Smooth muscle cell (in vitro differentiated cells): Measurements from ENCODE around the gene CFAP221. TPM values are rescaled to one million over a fixed set of nuclear protein-coding genes. Genes with fewer than 3 reads are reported as not detected.

ENCODE experiments used
- DNase-seq: peaks from one replicate; lab custom pipeline; 2025; ENCODE audit not compliant: unreplicated experiment; lab: John Stamatoyannopoulos, UW
- H2AFZ ChIP-seq: fragments of 200-600 bp; sonication (generic); 2 replicates; pipeline ENCODE4 v1.6.0; 2016; ENCODE audit warnings: antibody characterized with exemption, low read depth, mild to moderate bottlenecking
- H3F3A ChIP-seq: fragments of 200-600 bp; sonication (generic); 2 replicates; pipeline ENCODE4 v1.6.0; 2017; ENCODE audit warnings: antibody characterized with exemption, low read depth
- H3K27ac ChIP-seq: fragments of 200-600 bp; sonication (generic); 2 replicates; pipeline ENCODE4 v1.5.1; 2016; ENCODE audit warnings: low read depth, mild to moderate bottlenecking
- H3K27me3 ChIP-seq: fragments of 200-600 bp; sonication (generic); 2 replicates; pipeline ENCODE4 v1.6.1; 2016; ENCODE audit warnings: low read depth, mild to moderate bottlenecking
- H3K36me3 ChIP-seq: fragments of 200-600 bp; sonication (generic); 2 replicates; pipeline ENCODE4 v1.5.1; 2016; ENCODE audit warnings: low read depth
- H3K4me1 ChIP-seq: fragments of 200-600 bp; sonication (generic); 2 replicates; pipeline ENCODE4 v1.5.1; 2016; ENCODE audit warnings: low read depth
- H3K4me2 ChIP-seq: fragments of 200-600 bp; sonication (generic); 2 replicates; pipeline ENCODE4 v1.6.0; 2016; ENCODE audit warnings: mild to moderate bottlenecking
- H3K4me3 ChIP-seq: fragments of 200-600 bp; sonication (generic); 2 replicates; pipeline ENCODE4 v1.5.1; 2016; ENCODE audit warnings: mild to moderate bottlenecking
- H3K79me2 ChIP-seq: fragments of 200-600 bp; sonication (generic); 2 replicates; pipeline ENCODE4 v1.6.0; 2016; ENCODE audit warnings: low read depth, mild to moderate bottlenecking
- H3K9ac ChIP-seq: fragments of 200-600 bp; sonication (generic); 2 replicates; pipeline ENCODE4 v1.6.0; 2016; ENCODE audit warnings: low read depth
- H3K9me3 ChIP-seq: fragments of 200-600 bp; sonication (generic); replicated peaks from 2 replicates; pipeline ENCODE4 v1.5.1; 2016; ENCODE audit warnings: low read depth
- H4K20me1 ChIP-seq: fragments of 200-600 bp; sonication (generic); 2 replicates; pipeline ENCODE4 v1.6.0; 2016; ENCODE audit warnings: low read depth
- WGBS: methylation state at CpG from one replicate; pipeline ENCODE4 v1.1.7; 2016; ENCODE audit warnings: low lambda C conversion rate; 5-methylcytosine and 5-hydroxymethylcytosine counted together
- polyA plus RNA-seq: library from polyadenylated mRNA; unstranded; fragments of >200 nt; fragmentation: Nextera tagmentation; extraction: Ambion mirVana; gene quantifications from 2 replicates; pipeline ENCODE4 v1.2.1, GENCODE V29; 2016
- total RNA-seq: library from RNA; depleted of rRNA; stranded (reverse); fragments of >200 nt; gene quantifications from 2 replicates; pipeline ENCODE4 v1.2.3, GENCODE V29; 2014
- TF ChIP-seq, protein P1 (sequence below): fragments of 200-600 bp; sonication (generic); IDR thresholded peaks from 2 replicates; pipeline ENCODE4 v1.5.1; 2017; ENCODE audit warnings: borderline replicate concordance, mild to moderate bottlenecking, antibody characterized with exemption; ENCODE audit not compliant: insufficient read depth, poor library complexity, severe bottlenecking

The CFAP221 gene
- total and polyA plus RNA-seq, 2 experiments from 2014 or later: 0.17 to 0.31 TPM

DNA sequence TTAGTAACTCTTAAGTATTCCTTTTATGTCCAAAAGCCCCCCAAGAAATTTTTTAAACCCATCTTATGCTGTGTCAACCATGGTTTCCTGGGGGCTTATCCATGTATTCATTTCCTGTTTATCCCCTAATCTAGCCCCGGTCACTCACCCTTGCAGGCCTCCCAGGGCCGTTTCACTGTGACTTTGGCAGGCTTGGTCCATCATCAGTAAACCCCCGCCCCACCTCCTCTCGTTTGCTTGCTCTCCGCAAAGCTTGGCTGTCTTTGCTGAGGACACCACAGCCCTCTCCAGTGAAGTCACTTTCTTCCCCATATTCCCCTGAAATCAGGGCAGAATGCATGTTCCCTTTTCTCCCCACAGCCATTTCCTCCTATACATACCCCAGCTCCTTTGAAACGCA lies 127.5 kb downstream of the CFAP221 start:
- no peak overlapping the region for H3K4me2 ChIP-seq
- no peaks in the 10 kb centered on the region for H3K79me2 ChIP-seq
- H3K9me3 ChIP-seq: no peaks in the 10 kb centered on the region
- H4K20me1 ChIP-seq: no peaks in the 10 kb centered on the region
- DNase-seq: no peak
- no peaks in the 10 kb centered on the region for H3K27me3 ChIP-seq
- no peak overlapping the region for H3K27ac ChIP-seq
- H3K36me3 ChIP-seq: no peaks in the 10 kb centered on the region
- H3K4me1 ChIP-seq: no peaks in the 10 kb centered on the region
- H2AFZ ChIP-seq: no peak overlapping the region
- H3K9ac ChIP-seq: no peak overlapping the region
- TF ChIP-seq, protein P1, sequence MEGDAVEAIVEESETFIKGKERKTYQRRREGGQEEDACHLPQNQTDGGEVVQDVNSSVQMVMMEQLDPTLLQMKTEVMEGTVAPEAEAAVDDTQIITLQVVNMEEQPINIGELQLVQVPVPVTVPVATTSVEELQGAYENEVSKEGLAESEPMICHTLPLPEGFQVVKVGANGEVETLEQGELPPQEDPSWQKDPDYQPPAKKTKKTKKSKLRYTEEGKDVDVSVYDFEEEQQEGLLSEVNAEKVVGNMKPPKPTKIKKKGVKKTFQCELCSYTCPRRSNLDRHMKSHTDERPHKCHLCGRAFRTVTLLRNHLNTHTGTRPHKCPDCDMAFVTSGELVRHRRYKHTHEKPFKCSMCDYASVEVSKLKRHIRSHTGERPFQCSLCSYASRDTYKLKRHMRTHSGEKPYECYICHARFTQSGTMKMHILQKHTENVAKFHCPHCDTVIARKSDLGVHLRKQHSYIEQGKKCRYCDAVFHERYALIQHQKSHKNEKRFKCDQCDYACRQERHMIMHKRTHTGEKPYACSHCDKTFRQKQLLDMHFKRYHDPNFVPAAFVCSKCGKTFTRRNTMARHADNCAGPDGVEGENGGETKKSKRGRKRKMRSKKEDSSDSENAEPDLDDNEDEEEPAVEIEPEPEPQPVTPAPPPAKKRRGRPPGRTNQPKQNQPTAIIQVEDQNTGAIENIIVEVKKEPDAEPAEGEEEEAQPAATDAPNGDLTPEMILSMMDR: no peak
- 53% methylated on average over 6 of the region's 6 CpGs for whole genome bisulfite sequencing
- H3K4me3 ChIP-seq: no peak overlapping the region
- H3F3A ChIP-seq: no peaks in the 10 kb centered on the region

DNA sequence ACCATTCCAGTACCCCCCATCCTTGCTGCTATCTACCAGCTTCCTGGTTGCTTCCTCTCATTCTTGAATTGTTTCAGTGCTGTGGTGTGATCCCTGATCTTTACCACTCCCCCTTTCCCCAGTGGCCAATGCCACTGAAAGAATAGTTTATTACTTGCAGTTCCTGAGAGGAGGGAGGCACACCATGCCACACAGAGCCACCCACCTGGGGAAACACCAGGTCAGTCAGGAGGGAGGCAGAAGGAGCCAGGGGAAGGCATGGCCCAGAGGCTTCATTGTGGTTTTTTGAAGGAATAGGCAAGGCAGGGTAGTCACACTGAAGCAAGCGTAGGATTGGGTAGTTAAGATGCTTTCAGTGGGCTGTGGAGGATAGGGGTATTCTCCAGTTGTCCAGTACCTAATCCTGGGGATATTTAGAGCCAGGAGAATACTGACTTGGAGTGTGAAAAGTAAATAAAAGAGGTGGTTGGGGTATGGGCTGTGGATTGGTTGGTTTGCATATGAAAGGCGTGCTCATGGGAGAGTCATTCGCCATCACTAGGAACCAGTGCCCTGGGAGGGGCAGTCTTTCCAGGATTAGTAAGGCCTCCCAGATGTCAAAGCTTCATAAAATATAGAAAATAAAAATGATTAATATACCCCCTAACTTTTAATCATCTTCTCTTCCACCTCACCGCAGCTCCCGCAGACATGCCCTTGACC lies 128.1 kb downstream of the CFAP221 start:
- no peak for DNase-seq
- H3K4me3 ChIP-seq: no peak overlapping the region
- H2AFZ ChIP-seq: no peak overlapping the region
- H3K79me2 ChIP-seq: no peaks in the 10 kb centered on the region
- H3K9me3 ChIP-seq: no peaks in the 10 kb centered on the region
- no peaks in the 10 kb centered on the region for H3F3A ChIP-seq
- TF ChIP-seq, protein P1: no peak
- H3K27me3 ChIP-seq: no peaks in the 10 kb centered on the region
- H3K9ac ChIP-seq: no peak overlapping the region
- H3K36me3 ChIP-seq: no peaks in the 10 kb centered on the region
- 88% methylated on average over 5 of the region's 5 CpGs for WGBS
- no peak overlapping the region for H3K27ac ChIP-seq
- H3K4me2 ChIP-seq: no peak overlapping the region
- H4K20me1 ChIP-seq: no peaks in the 10 kb centered on the region
- H3K4me1 ChIP-seq: no peaks in the 10 kb centered on the region

DNA sequence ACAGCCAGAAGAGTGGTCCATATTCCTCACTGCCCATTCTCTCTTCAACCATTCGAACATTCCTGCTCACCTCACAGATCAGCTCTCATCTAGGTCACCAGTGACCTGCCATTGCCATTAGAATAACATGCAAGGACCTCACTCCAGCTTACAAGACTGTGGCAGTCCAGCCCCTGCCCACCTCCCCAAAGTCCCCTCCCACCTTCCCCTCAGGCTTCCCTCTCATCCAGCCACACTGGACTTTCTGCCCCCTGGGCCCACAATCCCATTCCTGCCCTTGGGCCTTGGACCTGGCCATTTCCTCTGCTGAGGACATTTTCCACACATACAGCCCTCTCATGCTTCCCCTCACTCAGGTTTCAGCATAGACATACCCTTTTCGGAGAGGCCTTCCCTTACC lies 129.5 kb downstream of the CFAP221 start:
- no peaks in the 10 kb centered on the region for H3K9me3 ChIP-seq
- no peak overlapping the region for H2AFZ ChIP-seq
- H3F3A ChIP-seq: no peaks in the 10 kb centered on the region
- WGBS: 94% methylated on average over 2 of the region's 2 CpGs
- TF ChIP-seq, protein P1: no peak
- H3K36me3 ChIP-seq: no peaks in the 10 kb centered on the region
- H3K4me1 ChIP-seq: no peaks in the 10 kb centered on the region
- H3K27me3 ChIP-seq: no peaks in the 10 kb centered on the region
- H3K79me2 ChIP-seq: no peaks in the 10 kb centered on the region
- DNase-seq: no peak
- no peak overlapping the region for H3K9ac ChIP-seq
- no peak overlapping the region for H3K4me3 ChIP-seq
- no peaks in the 10 kb centered on the region for H4K20me1 ChIP-seq
- H3K27ac ChIP-seq: no peak overlapping the region
- no peak overlapping the region for H3K4me2 ChIP-seq
